HL-60 (cell line): ENCODE measurements around the gene CNGB1.
"Not testable (repeated sequence)": the region's sequence is repeated elsewhere in the genome, so short reads cannot be mapped to it uniquely, and the experiment has no call there.

Experiments
- DNase-seq, 2 experiments: peaks; one replicate each; pipeline ENCODE4 v3.0.0-alpha.2; 2010 to 2020; ENCODE audit warnings: low read depth in 1 of 2, low spot score in 1 of 2
- H3K27ac ChIP-seq: fragments of 250-450 bp; sonication (Bioruptor Pico); replicated peaks from 2 replicates; pipeline ENCODE4 v1.5.1; 2020; ENCODE audit warnings: mild to moderate bottlenecking, moderate library complexity
- H3K27me3 ChIP-seq: fragments of 250-450 bp; sonication (Bioruptor Pico); 2 replicates; pipeline ENCODE4 v1.5.1; 2021; ENCODE audit warnings: mild to moderate bottlenecking, moderate library complexity; ENCODE audit not compliant: insufficient read depth, poor library complexity, severe bottlenecking
- H3K4me3 ChIP-seq: replicated peaks from 2 replicates; pipeline ENCODE4 v1.5.1; 2011; ENCODE audit warnings: mild to moderate bottlenecking, control low read depth, low read length; ENCODE audit not compliant: insufficient read depth
- CTCF ChIP-seq: IDR thresholded peaks from one replicate; pipeline ENCODE4 v1.5.1; 2011; ENCODE audit warnings: low read length, control low read depth, inconsistent platforms; ENCODE audit not compliant: insufficient read depth
- GABPA ChIP-seq: IDR thresholded peaks from 2 replicates; pipeline ENCODE4 v1.6.1; 2012; ENCODE audit warnings: low read depth
- POLR2AphosphoS5 ChIP-seq: IDR thresholded peaks from 2 replicates; pipeline ENCODE4 v1.6.1; 2012; ENCODE audit warnings: low read depth
- SPI1 ChIP-seq: IDR thresholded peaks from 2 replicates; pipeline ENCODE4 v1.6.1; 2012; ENCODE audit warnings: low read depth, mild to moderate bottlenecking, borderline replicate concordance
- TF ChIP-seq, protein P1 (sequence below): IDR thresholded peaks from 2 replicates; pipeline ENCODE4 v1.6.1; 2012; ENCODE audit warnings: low read depth; ENCODE audit not compliant: insufficient replicate concordance

CNGB1 gene

DNA sequence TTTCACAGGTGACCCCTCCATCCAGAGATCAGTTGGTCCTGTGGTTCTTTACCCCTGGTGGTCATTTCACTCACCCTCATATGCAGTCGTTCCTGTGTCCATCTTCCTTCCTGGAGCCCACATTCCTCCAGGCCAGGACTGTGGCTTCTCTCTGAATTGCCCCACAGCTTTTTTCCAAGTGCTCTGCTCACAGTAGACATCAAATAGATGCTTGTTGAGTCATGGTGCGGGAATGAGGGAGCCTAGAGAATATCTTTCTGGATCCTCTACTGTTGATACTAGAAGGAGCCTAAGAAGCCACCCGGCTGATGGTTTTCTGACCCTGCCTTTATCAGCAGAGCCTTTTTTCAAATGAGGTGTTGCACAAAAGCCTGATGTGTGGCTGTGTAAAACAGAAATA is 40.7 kb upstream of the CNGB1 start:
- Histone ChIP-seq H3K27me3 (no peaks in the 10 kb centered on the region), H3K27ac (no peak overlapping the region), H3K4me3 (no peak overlapping the region)
- TF ChIP-seq, protein P1, sequence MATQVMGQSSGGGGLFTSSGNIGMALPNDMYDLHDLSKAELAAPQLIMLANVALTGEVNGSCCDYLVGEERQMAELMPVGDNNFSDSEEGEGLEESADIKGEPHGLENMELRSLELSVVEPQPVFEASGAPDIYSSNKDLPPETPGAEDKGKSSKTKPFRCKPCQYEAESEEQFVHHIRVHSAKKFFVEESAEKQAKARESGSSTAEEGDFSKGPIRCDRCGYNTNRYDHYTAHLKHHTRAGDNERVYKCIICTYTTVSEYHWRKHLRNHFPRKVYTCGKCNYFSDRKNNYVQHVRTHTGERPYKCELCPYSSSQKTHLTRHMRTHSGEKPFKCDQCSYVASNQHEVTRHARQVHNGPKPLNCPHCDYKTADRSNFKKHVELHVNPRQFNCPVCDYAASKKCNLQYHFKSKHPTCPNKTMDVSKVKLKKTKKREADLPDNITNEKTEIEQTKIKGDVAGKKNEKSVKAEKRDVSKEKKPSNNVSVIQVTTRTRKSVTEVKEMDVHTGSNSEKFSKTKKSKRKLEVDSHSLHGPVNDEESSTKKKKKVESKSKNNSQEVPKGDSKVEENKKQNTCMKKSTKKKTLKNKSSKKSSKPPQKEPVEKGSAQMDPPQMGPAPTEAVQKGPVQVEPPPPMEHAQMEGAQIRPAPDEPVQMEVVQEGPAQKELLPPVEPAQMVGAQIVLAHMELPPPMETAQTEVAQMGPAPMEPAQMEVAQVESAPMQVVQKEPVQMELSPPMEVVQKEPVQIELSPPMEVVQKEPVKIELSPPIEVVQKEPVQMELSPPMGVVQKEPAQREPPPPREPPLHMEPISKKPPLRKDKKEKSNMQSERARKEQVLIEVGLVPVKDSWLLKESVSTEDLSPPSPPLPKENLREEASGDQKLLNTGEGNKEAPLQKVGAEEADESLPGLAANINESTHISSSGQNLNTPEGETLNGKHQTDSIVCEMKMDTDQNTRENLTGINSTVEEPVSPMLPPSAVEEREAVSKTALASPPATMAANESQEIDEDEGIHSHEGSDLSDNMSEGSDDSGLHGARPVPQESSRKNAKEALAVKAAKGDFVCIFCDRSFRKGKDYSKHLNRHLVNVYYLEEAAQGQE = no peak
- TF ChIP-seq SPI1 (no peak), CTCF (no peak), POLR2AphosphoS5 (no peak), GABPA (no peak)
- DNase-seq = no peak

DNA sequence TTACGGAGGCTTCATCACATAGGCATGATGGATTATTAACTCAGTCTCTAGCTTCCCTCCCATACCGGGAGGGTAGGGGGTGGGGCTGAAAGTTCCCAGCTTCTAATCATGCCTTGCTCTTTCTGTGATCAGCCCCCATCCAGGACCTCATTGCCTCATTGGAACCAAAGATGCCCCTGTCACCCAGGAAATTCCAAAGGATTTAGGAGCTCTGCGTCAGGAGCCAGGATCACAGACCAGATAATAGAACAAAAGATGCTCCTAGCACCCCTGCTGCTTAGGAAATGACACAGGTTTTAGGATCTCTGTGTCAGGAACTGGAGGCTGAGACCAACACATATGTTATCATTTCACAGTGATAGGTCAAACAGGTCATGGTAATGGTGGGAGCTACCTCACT is 40.0 kb upstream of the CNGB1 start:
- TF ChIP-seq, protein P1 = no peak
- TF ChIP-seq POLR2AphosphoS5 (no peak), CTCF (no peak), SPI1 (no peak), GABPA (no peak)
- DNase-seq = no peak
- H3K27ac ChIP-seq = no peak overlapping the region
- no peak overlapping the region for H3K4me3 ChIP-seq
- no peaks in the 10 kb centered on the region for H3K27me3 ChIP-seq

- H3K27me3 ChIP-seq = no peaks in the 10 kb centered on the region
- TF ChIP-seq, protein P1 = no peak
- no peak for TF ChIP-seq CTCF
- H3K4me3 ChIP-seq = no peak overlapping the region
- no peak for DNase-seq
- H3K27ac ChIP-seq = no peak overlapping the region
Measured at GRCh38 chr16:58009856-58010416, 39.0 kb upstream of the CNGB1 start.

- not testable (repeated sequence) for H3K27ac ChIP-seq, H3K27me3 ChIP-seq, DNase-seq, H3K4me3 ChIP-seq
Measured at GRCh38 chr16:58004736-58005135, 33.8 kb upstream of the CNGB1 start.
